ENCODE results near the gene AURKB. TPM values are rescaled to one million over a fixed set of nuclear protein-coding genes. Genes with fewer than 3 reads are reported as not detected.

The AURKB gene
- total RNA-seq, 1 experiment from 2014 or later: 167 TPM

- Histone ChIP-seq H3F3A (ENCODE audit: insufficient read depth, low read depth) (no peaks in the 10 kb centered on the region), H3K9me3 (ENCODE audit: insufficient read depth, low read depth) (no peaks in the 10 kb centered on the region), H3K27me3 (ENCODE audit: insufficient read depth, low read depth) (no peaks in the 10 kb centered on the region), H3K36me3 (ENCODE audit: low read depth) (no peaks in the 10 kb centered on the region), H3K4me2 (no peak overlapping the region), H4K20me1 (ENCODE audit: insufficient read depth) (no peaks in the 10 kb centered on the region), H3K4me1 (replicated peaks; ENCODE audit: insufficient read depth) (no peaks in the 10 kb centered on the region), H3K4me3 (no peak overlapping the region), H3K27ac (no peak overlapping the region), H3K79me2 (ENCODE audit: low read depth) (peaks cover 11% of the 10 kb centered on the region), H3K9me2 (ENCODE audit: insufficient read depth) (no peaks in the 10 kb centered on the region), H2AFZ (no peak overlapping the region)
- ChIA-PET POLR2A (ENCODE audit: unreplicated experiment) (no interaction called here), CTCF (no interaction called here)
- no TSS peak for BruUV-seq (replicated peaks)
- no peak for TF ChIP-seq EZH2 (IDR thresholded peaks at IDR 0.05; ENCODE audit: low read depth)
- no peak for TF ChIP-seq CTCF (conservative IDR thresholded peaks at IDR 0.05)
- intact Hi-C loops (cut with micrococcal nuclease; ENCODE audit: unreplicated experiment): no loop called here
- no peak for DNase-seq
Observed at GRCh38 chr17:8256291-8256690, 45.9 kb upstream of the AURKB start.

- H3F3A ChIP-seq (ENCODE audit: insufficient read depth, low read depth): no peaks in the 10 kb centered on the region
- H3K27me3 ChIP-seq (ENCODE audit: insufficient read depth, low read depth): no peaks in the 10 kb centered on the region
- no peaks in the 10 kb centered on the region for H4K20me1 ChIP-seq (ENCODE audit: insufficient read depth)
- peaks cover 1% of the 10 kb centered on the region; the same call in 1 of the 2 replicates for H3K4me1 ChIP-seq (replicated peaks; ENCODE audit: insufficient read depth)
- intact Hi-C loops (cut with micrococcal nuclease; ENCODE audit: unreplicated experiment): no loop called here
- BruUV-seq (replicated peaks): no TSS peak
- no peak overlapping the region for H3K27ac ChIP-seq
- POLR2A ChIA-PET (ENCODE audit: unreplicated experiment): no interaction called here
- H3K4me2 ChIP-seq: no peak overlapping the region
- DNase-seq: no peak
- H3K36me3 ChIP-seq (ENCODE audit: low read depth): no peaks in the 10 kb centered on the region
- no peaks in the 10 kb centered on the region for H3K9me2 ChIP-seq (ENCODE audit: insufficient read depth)
- H3K9me3 ChIP-seq (ENCODE audit: insufficient read depth, low read depth): no peaks in the 10 kb centered on the region
- H3K79me2 ChIP-seq (ENCODE audit: low read depth): peaks cover 19% of the 10 kb centered on the region
- CTCF ChIA-PET: no interaction called here
- H2AFZ ChIP-seq: no peak overlapping the region
- TF ChIP-seq CTCF (conservative IDR thresholded peaks at IDR 0.05) (no peak), EZH2 (IDR thresholded peaks at IDR 0.05; ENCODE audit: low read depth) (no peak)
- H3K4me3 ChIP-seq: no peak overlapping the region
Observed at GRCh38 chr17:8255499-8255898, 45.1 kb upstream of the AURKB start.

- POLR2A ChIA-PET (ENCODE audit: unreplicated experiment): no interaction called here
- no peak for TF ChIP-seq CTCF (conservative IDR thresholded peaks at IDR 0.05)
- TF ChIP-seq EZH2 (IDR thresholded peaks at IDR 0.05; ENCODE audit: low read depth): no peak
- BruUV-seq (replicated peaks): no TSS peak
- Histone ChIP-seq H4K20me1 (ENCODE audit: insufficient read depth) (no peaks in the 10 kb centered on the region), H3K36me3 (ENCODE audit: low read depth) (no peaks in the 10 kb centered on the region), H3K27ac (no peak overlapping the region), H3F3A (ENCODE audit: insufficient read depth, low read depth) (no peaks in the 10 kb centered on the region), H2AFZ (no peak overlapping the region), H3K4me2 (no peak overlapping the region), H3K9me2 (ENCODE audit: insufficient read depth) (no peaks in the 10 kb centered on the region), H3K27me3 (ENCODE audit: insufficient read depth, low read depth) (no peaks in the 10 kb centered on the region), H3K4me3 (no peak overlapping the region), H3K79me2 (ENCODE audit: low read depth) (peaks cover 25% of the 10 kb centered on the region), H3K4me1 (replicated peaks; ENCODE audit: insufficient read depth) (peaks cover 7% of the 10 kb centered on the region; the same call in 1 of the 2 replicates), H3K9me3 (ENCODE audit: insufficient read depth, low read depth) (no peaks in the 10 kb centered on the region)
- intact Hi-C loops (cut with micrococcal nuclease; ENCODE audit: unreplicated experiment): no loop called here
- CTCF ChIA-PET: no interaction called here
- DNase-seq: no peak
Observed at GRCh38 chr17:8254881-8255280, 44.5 kb upstream of the AURKB start.
